ENCODE results near the gene PPM1B. TPM values are rescaled to one million over a fixed set of nuclear protein-coding genes. Genes with fewer than 3 reads are reported as not detected.
A peak's percentile ranks its signal among the peaks of the same experiment; 100 is the strongest.

The PPM1B gene
- total and polyA plus RNA-seq, 2 donors (not counting 3 experiments of a cell fraction or from before 2014, with no cell fraction given) = 8.0 to 24.1 TPM

DNA sequence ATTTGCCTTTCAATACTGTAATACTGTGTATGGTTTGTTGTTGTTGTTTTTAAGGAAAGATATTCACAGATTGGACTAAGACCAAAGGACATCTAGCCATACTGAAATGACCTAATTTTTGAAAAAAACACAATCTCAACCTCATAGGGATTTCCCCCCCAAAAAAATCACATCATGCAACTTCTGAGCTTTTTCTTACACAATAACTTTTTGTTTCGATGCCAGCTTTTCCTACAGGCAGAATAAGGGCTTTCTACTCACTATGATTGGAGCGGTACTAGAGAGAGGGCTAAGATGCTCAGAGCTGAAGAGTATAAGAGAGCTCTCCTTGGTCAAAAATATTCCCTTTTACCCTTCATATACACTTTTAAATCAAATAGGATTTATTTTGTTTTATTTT lies 74.2 kb downstream of the PPM1B start:
- DNase-seq (ENCODE audit: low read depth, low spot score) = no peak
- no peaks in the 10 kb centered on the region for H4K20me1 ChIP-seq (replicated peaks; ENCODE audit: control insufficient read depth, extremely low read depth, insufficient read depth, low read length)
- no peaks in the 10 kb centered on the region for H3K4me1 ChIP-seq (ENCODE audit: control insufficient read depth, extremely low read depth, insufficient read depth, low read length)
- intact Hi-C loops (cut with micrococcal nuclease) = no loop called here
- peaks cover 2 to 7% of the 10 kb centered on the region in 2 experiments for H3K27me3 ChIP-seq (ENCODE audit: control insufficient read depth in 2 of 2, insufficient read depth in 2 of 2, low read length in 2 of 2)
- H3K36me3 ChIP-seq (ENCODE audit: control insufficient read depth in 2 of 2, extremely low read depth in 1 of 2, insufficient read depth in 2 of 2, low read length in 2 of 2) = no peaks in the 10 kb centered on the region
- no peaks in the 10 kb centered on the region for H3K9me3 ChIP-seq (replicated peaks; ENCODE audit: control insufficient read depth, insufficient read depth, low read length)
- no peak for FAIRE-seq
- H2AFZ ChIP-seq (ENCODE audit: low read depth, low read length) = no peak overlapping the region
- H3K79me2 ChIP-seq (ENCODE audit: control insufficient read depth, insufficient read depth, low read length) = no peaks in the 10 kb centered on the region
- CTCF ChIA-PET = interaction anchor here (0.8 to 4.3 kb wide), 8 partner anchors 10 to 713 kb away, joined by 3 to 24 read pairs (median 7); no protein-coding TSS in a partner anchor
- H3K4me3 ChIP-seq (replicated peaks in 1 of 3; ENCODE audit: insufficient read depth in 1 of 3, low read depth in 1 of 3, low read length in 3 of 3) = no peak overlapping the region
- POLR2A ChIA-PET = no interaction called here
- no TSS peak for BruUV-seq (replicated peaks)
- H3K4me2 ChIP-seq (ENCODE audit: insufficient read depth, low read length) = no peak overlapping the region
- H3K9ac ChIP-seq (replicated peaks; ENCODE audit: extremely low read depth, insufficient read depth, low read length) = no peak overlapping the region
- no peak overlapping the region for H3K27ac ChIP-seq (ENCODE audit: insufficient read depth, low read depth, low read length)
- dilution Hi-C loops (cut with MboI; ENCODE audit: extremely low pct_ligation_motif_present, low sequenced_read_pairs) = no loop called here
- TF ChIP-seq MAX (IDR thresholded peaks at IDR 0.05; ENCODE audit: insufficient read depth, insufficient read length) (no peak), JUN (IDR thresholded peaks at IDR 0.05; ENCODE audit: borderline replicate concordance, insufficient read depth, insufficient read length, low read depth) (no peak)
- TF ChIP-seq, protein P1, sequence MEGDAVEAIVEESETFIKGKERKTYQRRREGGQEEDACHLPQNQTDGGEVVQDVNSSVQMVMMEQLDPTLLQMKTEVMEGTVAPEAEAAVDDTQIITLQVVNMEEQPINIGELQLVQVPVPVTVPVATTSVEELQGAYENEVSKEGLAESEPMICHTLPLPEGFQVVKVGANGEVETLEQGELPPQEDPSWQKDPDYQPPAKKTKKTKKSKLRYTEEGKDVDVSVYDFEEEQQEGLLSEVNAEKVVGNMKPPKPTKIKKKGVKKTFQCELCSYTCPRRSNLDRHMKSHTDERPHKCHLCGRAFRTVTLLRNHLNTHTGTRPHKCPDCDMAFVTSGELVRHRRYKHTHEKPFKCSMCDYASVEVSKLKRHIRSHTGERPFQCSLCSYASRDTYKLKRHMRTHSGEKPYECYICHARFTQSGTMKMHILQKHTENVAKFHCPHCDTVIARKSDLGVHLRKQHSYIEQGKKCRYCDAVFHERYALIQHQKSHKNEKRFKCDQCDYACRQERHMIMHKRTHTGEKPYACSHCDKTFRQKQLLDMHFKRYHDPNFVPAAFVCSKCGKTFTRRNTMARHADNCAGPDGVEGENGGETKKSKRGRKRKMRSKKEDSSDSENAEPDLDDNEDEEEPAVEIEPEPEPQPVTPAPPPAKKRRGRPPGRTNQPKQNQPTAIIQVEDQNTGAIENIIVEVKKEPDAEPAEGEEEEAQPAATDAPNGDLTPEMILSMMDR (IDR thresholded peaks at IDR 0.05; ENCODE audit: extremely low read depth in 1 of 2, insufficient read depth in 1 of 2, low read depth in 1 of 2, low read length in 2 of 2) = no peak
- H3K9me1 ChIP-seq (replicated peaks; ENCODE audit: control insufficient read depth, extremely low read depth, insufficient read depth, low read length) = no peaks in the 10 kb centered on the region

GRCh38 chr2:44244135-44244871 lies 75.6 kb downstream of the PPM1B start:
- dilution Hi-C loops (cut with MboI; ENCODE audit: extremely low pct_ligation_motif_present, low sequenced_read_pairs) (no loop called here), intact Hi-C loops (cut with micrococcal nuclease) (loop anchor here (1.0 to 2.0 kb wide), 8 partner anchors 47 to 711 kb away; partner anchors contain the start of gene PPM1B)
- Histone ChIP-seq H3K4me3 (replicated peaks in 1 of 3; ENCODE audit: insufficient read depth in 1 of 3, low read depth in 1 of 3, low read length in 3 of 3) (peak overlapping the region; percentile 3 to 59 (median 25)), H3K27ac (ENCODE audit: insufficient read depth, low read depth, low read length) (no peak overlapping the region), H3K27me3 (ENCODE audit: control insufficient read depth in 2 of 2, insufficient read depth in 2 of 2, low read length in 2 of 2) (peaks cover 2 to 7% of the 10 kb centered on the region in 2 experiments), H3K9me3 (replicated peaks; ENCODE audit: control insufficient read depth, insufficient read depth, low read length) (no peaks in the 10 kb centered on the region), H3K9me1 (replicated peaks; ENCODE audit: control insufficient read depth, extremely low read depth, insufficient read depth, low read length) (no peaks in the 10 kb centered on the region), H2AFZ (ENCODE audit: low read depth, low read length) (no peak overlapping the region), H3K9ac (replicated peaks; ENCODE audit: extremely low read depth, insufficient read depth, low read length) (no peak overlapping the region), H4K20me1 (replicated peaks; ENCODE audit: control insufficient read depth, extremely low read depth, insufficient read depth, low read length) (no peaks in the 10 kb centered on the region), H3K4me2 (ENCODE audit: insufficient read depth, low read length) (peak overlapping the region; percentile 70), H3K4me1 (ENCODE audit: control insufficient read depth, extremely low read depth, insufficient read depth, low read length) (no peaks in the 10 kb centered on the region), H3K36me3 (ENCODE audit: control insufficient read depth in 2 of 2, extremely low read depth in 1 of 2, insufficient read depth in 2 of 2, low read length in 2 of 2) (no peaks in the 10 kb centered on the region), H3K79me2 (ENCODE audit: control insufficient read depth, insufficient read depth, low read length) (no peaks in the 10 kb centered on the region)
- FAIRE-seq = peak; percentile 75
- no TSS peak for BruUV-seq (replicated peaks)
- ChIA-PET CTCF (interaction anchor here (0.5 to 4.3 kb wide), 16 partner anchors 11 to 711 kb away, joined by 3 to 24 read pairs (median 4); no protein-coding TSS in a partner anchor), POLR2A (no interaction called here)
- TF ChIP-seq GATA2 (IDR thresholded peaks at IDR 0.05; ENCODE audit: insufficient read depth, insufficient read length, low read depth, low read length) (peak; percentile 32), POLR2A (IDR thresholded peaks at IDR 0.05; ENCODE audit: low read depth, low read length) (no peak), POLR2AphosphoS5 (IDR thresholded peaks at IDR 0.05; ENCODE audit: insufficient read depth, low read depth, low read length) (no peak)
- TF ChIP-seq, protein P1 (IDR thresholded peaks at IDR 0.05; ENCODE audit: extremely low read depth in 1 of 2, insufficient read depth in 1 of 2, low read depth in 1 of 2, low read length in 2 of 2) = peak; percentile 36 to 46
- peak; percentile 86 for DNase-seq (ENCODE audit: low read depth, low spot score)

Data from endothelial cell of umbilical vein (primary cell).